Stimulated activated CD4-positive, alpha-beta T cell treated with anti-CD3 and anti-CD28 coated beads, Interleukin-2, amount 100 ng/mL, for 4 hours (primary cell): ENCODE results near the gene TMEM260.
"Not testable (repeated sequence)": the region's sequence is repeated elsewhere in the genome, so short reads cannot be mapped to it uniquely, and the experiment has no call there.

Experiments used
- DNase-seq: peaks from one replicate; pipeline ENCODE4 v3.0.0-alpha.2; 2020; ENCODE audit warnings: low read depth

The TMEM260 gene

DNA sequence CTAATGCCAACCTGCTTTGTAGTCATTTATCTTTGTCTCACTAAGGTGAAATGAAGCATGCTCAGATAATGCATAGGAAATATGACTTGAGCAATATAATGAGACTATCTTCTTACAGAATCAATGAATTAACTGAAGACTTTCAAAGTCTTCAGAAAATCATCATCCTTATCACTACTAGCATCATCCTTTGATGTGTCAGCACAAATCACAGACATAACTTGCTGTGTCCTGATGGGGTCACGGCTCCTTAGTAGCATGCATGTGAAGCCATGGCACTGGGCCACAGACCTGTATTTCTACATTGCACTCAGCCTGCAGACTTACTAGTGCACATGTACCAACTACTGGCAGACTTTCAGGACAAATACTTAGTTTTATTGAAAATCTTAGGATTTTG, 18.9 kb downstream of the TMEM260 start:
- no peak for DNase-seq

DNA sequence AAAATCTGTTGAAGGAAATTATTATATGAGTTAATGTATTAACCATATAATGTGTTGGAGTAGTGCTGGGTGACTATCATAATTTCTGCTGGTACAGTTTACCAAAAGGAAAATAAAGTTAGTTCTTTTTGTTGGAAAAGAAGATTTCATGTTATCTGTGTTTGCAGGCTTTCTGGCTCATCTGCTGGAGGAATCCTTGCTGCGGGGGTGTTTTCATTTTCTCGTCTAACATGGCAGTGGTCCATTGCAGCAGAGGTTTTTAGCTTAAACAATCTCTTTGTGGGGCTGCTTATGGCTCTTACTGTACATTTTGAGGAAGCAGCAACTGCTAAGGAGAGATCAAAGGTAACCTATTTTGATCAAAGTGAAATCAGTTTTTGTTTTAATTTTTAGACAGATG, 24.1 kb downstream of the TMEM260 start:
- DNase-seq: no peak

DNA sequence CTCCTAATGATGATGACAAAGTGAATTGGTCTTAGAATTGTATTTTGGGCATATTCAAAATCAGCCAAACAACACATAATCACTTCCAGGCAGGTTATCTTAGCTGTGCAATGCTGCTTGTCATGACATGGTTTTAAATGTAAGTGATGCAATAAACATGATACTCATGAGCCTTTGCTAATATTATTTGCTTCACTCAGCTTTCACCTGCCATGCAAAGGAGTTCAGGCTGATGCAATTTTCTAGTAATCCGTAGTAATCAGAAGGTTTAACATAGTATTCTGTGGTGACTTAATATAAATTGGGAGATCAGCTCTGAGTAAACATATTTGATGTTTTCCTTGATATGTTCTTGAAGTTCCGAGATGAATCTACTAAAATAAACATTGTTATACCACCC, 29.1 kb downstream of the TMEM260 start:
- DNase-seq: no peak

DNA sequence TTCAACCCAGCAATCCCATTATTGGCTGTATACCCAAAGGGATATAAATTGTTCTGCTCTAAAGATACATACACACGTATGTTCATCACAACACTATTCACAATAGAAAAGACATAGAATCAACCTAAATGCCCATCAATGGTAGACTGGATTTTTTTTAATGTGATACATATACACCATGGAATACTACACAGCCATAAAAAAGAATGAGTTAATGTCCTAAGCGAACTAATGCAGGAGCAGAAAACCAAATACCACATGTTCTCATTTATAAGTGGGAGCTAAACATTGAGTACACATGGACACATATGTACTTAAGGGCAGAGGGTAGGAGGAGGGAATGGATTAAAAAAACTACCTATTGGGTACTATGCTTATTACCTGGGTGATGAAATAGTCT, 32.1 kb downstream of the TMEM260 start:
- DNase-seq: not testable (repeated sequence)

DNA sequence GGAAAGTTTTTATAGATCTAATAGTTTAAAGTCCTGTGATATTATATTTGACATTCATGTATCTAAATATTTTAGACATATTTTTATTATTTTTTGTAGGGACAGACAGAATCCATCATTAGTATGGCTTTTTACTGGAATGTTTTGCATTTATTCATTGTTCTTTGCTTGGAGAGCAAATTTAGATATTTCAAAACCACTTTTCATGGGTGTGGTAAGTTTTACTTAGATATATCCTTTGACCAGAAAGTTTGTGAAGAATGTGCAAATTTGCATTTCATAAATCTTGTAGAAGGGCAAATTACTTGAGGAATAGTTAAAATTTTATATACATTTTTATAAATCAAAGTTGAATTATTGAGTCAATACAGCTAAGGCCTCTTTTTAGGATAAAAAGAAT, 37.5 kb downstream of the TMEM260 start:
- DNase-seq: no peak

DNA sequence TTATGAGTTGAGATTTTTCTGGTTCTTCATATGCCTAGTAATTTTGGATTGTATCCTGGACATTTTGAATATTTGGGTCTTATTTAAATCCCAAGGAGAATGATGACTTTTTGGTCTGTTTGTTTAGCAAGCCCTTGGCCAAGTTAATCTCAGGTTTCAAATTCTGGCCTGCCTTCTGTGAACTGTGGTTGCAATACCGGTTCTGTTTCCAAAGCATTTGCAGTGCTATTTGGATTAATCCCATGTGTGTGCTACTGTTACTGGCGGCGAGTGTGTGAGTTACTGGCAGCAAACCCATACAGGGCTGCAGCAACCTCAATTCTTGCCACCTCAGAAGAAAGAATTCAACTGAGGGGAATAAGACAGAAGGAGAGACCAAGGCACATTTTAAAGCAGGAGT, 51.1 kb downstream of the TMEM260 start:
- no peak for DNase-seq

DNA sequence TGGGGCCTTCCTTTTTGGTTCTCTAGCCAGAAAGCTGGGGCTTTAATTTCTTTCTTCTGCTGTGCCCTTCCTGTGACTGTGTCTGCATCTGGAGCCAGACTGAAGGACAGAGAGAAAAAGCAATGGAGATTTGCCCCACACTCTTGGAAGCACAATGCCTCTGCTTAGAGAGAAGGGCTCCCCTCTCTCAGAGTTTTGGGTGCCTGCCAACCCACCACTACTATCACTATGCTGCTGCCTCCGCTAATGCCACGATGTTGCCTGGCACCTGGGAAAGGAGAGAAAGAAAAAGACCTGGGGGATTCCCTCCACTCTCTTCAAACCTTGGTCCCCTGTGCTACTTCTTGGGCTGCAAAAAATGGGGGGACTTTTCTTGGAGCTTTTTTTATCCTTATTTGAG, 52.6 kb downstream of the TMEM260 start:
- DNase-seq: no peak

DNA sequence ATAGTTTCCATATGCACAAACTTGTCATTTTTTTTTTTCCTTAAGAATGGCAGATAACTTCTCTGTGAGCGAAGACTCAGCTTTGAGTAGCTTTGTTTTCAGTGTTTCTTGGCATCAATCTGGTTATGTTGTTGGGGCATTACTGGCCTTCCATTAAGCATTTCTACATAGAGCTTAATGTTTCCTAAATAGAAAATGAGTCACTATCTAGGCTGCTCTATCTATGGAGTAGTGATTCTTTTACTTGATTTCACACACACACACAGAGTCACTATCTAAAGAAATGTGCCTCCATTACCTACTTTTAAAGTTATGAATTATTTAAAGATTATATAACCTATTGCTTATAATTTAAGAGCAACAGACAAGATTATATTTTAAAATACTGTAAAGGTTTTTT, 53.9 kb downstream of the TMEM260 start:
- DNase-seq: no peak

DNA sequence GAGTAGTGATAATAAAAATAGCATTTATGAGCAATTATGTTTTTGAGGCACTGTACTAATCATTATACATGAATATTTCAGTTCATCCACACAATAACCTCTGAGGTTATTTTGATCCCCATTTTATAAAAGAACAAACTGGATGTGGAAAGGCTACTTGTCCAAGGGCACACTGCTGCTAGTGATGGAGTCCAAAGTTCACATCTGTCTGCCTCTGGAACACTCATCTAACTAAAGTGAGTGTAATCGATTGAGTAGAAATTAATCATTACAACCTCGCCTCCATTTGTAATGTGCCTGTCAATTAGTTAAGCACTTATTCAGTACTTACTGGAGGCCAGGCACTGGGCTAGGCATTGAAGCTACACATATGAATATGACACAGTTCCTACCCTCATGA, 55.4 kb downstream of the TMEM260 start:
- no peak for DNase-seq

DNA sequence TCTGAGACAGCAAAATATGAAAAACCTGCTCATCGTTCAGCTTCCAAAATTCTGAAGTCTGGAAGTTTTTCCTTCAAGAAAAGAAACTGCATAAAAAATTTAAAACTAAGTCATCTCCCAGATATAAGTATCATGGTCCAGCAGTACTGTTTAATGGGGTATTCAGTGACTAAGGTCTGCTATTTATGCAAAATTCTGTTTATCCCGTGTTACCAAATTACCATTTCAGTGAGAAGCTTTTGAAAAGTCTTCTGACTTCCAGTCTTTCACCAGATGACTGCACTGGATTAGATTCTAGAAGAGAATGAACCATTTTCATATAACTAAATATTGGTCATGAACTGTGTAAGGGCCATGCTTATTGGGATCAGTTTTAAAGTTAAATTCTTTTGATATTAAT, 67.9 kb downstream of the TMEM260 start:
- DNase-seq: no peak

DNA sequence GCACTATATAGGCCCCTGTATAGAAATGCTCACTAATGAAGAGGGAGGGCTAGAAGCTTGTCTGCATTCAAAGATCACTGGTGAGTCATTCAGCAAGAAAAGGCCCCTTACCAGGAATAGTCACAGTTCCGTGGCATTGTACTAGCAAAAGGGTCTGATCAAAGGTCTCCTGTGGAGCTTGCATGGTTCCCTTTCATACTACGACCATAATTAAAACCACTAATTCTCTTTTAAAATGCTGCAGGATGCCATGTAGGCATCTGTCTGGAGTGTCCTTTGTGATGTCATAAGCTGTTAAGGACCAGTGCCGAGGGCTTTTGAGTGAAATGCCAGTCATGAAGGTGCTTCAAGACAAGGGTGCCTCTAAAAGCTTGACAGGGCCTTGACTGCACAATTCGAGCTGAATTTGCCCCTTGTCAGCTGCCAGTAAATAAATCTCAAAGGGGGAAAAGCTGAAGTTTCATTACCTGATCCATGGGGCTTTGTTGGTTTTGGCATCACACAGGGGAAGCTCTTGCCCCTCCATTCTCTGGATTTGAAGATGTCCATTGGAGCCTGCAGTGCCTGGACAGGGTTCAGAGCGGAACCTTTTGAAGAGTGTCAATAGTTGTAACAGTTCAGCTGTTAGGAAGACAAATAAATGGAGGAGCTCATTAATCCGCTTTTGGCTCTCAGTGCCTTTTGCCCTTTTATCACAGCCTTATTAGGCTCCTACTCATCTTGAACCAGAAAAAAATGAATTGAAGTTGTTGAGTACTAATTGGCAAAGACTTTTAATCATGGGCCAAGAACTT, 69.1 kb downstream of the TMEM260 start:
- no peak for DNase-seq

DNA sequence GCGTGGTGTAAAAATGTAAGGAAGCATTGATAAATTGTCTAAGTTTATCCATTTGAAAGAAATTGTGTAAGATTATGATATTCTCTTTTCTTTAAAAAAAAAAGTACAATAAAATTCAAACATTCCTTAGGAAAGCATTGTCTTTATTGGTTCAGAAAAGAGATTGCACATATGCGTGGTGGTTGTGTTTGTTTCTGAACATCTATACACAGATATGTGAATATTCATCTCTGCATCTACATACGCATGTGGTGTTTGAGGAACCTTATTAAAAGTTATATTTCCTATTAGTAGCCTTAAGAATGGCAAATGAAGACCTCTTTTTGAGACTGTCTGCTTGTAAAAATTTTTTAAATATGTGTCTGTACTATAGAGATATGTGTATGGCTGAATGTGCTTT, 69.8 kb downstream of the TMEM260 start:
- no peak for DNase-seq

DNA sequence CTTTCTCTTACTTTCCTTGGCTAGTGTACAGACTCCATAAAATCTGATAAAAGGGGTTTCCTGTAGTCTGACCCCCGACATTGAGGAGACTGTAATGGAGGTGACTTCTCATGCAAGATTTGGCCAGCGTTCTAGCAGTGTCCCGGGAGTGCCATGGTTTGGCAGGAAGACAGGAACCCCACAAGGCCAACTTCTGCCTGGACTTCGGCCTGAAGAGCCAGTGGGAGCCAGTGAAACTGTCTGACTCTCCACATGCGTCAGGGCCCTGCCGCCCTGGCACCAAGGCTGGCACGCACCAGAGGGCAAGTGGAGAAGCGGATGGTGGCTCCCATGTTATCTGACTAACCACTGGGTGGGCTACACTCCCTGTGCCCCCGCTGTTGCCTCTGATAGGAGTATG, 70.5 kb downstream of the TMEM260 start:
- DNase-seq: no peak

DNA sequence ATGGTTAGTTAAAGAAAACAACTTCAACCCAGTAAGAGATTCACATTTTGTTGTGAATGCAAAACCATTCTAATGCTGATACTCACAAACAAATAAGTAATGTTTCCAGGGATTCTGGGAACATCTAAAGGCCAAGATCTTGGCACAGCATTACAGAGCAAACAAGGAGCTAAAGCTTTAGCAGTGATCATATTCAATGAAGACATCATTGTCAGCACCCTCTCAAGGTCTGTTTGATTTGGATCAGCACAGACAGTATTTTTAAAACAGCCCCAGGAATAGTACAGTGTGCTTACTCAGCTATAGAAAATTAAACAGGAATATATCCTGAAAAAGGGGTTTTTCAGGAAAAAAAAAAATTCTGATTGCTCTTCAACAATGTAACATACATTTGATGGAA, 71.4 kb downstream of the TMEM260 start:
- DNase-seq: no peak

DNA sequence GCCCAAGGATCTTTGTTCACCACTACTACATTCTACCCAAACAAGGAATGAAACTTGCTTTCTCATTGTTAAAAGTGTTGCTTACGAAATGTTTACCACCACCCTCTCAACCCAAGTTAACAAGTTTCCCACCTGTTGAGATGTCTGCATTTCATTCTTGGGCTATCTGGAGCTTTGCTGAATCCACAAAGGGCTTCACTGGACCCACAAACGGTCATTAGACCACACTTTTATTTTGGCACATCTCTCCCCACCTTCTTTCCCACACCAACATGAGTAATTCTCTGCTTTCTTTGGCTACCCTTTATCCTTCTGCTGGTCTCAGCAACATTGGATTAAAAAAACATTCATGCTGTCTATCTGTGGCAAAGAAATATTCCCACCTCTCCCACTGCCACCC, 78.0 kb downstream of the TMEM260 start:
- DNase-seq: no peak

DNA sequence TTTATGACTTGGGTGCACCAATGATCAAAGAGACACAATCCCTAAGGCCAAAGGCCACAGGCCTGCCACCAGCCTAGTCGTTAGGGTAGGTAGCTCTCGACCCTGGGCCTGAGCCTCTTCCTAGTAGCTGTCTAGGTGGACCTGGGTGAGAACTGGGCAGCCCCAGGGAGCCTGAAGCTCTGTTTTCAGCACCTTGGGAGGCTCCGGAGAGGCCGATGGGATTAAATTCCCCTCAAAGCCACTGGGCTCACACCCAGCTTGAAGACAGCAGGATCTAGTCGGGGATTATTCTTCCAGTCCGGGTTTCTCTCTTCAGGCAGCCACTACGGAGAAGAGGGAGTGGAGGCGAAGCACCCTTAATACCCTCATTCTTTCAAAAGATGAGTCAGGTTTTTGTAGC, 79.8 kb downstream of the TMEM260 start:
- DNase-seq: no peak

DNA sequence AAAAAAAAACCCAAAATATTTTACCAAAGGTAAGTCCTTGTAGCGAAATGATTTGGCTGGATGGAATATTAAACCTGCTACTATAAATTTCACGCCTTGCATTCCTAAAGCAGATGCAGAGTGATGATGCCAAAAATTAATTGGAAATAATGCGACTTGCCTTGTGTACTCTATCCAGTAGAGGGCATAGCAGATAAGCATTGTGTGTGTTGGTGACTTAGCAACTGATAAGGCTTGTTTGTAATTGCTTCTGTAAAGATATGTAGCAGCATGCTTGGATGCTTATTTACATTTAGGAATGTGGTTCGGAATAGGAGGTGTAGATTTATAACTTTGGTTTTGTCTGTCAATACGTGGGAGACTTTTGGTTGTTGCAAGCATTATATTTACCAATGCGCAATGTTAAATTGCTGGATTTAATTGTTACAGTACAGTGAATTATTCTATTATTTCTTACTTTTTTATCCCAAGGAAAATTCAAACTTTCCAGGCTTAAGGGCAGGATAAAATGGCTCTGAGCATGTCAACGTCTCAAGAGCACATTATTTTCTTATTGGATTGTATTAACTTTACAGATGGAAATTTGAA, 80.5 kb downstream of the TMEM260 start:
- DNase-seq: no peak

DNA sequence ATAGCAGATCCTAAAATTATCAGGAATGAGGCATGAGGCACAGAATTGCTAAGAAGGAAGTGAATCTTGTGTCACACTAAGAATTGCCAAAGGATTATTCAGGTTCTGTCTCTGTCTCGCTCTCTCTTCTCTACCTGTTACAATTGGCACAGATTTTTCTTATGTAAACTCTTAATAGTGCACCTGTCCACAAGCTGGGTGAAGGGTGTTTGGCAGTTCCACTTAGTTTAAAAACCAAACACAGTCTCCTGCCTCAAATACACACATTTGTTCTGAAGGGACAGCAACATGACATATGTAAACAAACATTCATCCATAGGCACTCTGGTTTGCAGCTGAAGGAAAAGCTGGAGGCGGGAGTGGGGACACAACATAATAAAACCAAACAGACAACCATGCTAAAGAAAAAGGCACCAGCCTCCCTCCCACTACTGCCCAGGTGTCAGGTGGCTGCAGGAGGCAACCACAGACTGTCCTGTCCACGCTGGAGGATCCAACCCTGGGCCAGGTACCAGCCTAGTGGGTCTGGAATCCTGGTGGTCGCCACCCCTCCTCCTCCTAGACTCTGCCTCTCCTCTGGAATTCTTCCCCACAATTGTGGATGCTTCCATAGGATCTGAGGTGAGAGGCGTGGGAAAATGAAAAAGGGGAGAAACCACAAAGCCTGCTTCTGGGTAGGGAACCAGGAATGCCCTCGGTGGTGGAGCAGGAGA, 81.2 kb downstream of the TMEM260 start:
- DNase-seq: no peak

DNA sequence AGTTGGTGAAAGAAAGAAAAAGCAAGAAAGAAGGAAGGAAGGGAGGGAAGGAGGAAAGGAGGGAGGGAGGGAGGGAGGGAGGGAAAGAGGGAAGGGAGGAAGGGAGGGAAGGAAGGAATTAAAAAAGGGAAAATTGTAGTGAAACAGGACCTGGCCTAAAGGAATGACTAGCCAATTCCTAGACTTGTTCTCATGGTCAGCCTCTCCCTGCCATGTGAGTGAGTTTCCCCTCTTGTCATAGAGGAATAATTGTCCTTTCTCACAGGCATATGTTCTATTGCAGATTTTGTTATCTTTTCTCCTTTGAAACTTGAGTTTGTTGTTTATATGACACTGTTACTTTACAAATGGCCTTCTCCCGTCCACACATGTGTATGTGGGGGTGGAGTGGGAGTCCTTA, 81.9 kb downstream of the TMEM260 start:
- DNase-seq: no peak

DNA sequence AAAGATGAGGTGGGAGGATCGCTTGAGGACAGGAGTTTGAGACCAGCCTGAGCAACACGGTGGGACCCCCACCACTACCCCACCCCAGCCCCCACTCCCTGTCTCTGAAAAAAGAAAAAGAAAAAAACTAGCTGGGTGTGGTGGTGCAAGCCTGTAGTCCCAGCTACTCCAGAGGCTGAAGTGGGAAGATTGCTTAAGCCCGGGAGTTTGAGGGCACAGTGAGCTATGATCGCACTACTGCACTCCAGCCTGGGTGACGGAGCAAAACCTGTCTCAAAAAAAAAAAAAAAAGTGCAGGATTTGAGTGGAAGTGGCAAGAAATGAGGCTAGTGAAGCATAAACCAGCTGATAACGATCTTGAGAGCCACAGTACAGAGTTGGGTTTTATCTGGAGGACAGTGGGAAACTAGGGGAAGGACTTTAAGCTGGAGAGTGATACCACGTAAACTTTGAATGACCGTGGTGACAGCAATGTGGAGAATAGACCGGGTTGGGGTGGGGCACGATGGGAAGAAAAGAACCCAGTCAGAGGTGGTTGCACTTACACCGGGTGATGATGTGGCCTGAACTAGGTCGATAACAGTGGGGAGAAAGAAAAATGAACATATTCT, 85.3 kb downstream of the TMEM260 start:
- DNase-seq: no peak

DNA sequence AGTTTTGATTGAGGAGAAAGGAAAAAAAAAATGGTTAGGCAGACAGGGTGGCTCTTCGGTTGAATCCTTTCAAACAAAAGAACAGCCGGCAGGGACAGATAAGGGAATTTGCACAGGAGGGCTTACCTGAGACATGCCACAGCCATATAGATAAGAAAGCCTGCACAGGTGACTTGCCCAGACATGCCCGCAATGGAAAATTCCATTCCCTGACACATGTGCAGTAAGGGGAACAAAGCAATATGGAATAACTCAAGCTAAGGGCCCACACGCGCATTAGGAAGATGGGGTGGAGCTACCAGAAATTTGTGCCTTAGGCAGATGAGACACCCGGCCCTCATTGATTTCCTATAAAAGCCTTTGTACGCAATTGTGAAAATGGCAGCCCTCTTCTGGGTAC, 86.7 kb downstream of the TMEM260 start:
- no peak for DNase-seq

DNA sequence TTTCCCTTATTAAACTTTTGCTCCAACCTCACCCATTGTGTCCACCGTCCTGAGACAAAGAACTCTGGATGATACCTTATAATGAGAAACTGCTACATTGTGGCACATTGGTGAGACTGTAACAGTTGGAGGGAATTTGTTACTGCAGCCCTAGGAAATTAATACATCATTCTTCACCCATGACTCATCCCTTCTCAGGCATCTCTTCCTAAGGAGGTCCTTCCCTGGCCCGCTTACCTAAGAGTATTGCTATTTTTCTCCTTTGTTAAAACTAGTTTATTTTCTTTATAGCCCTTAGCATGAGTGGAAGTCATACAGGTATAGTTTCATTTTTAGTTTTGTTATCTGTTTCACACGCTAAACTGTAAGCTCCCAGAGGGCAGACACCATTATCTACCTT, 87.1 kb downstream of the TMEM260 start:
- DNase-seq: no peak

DNA sequence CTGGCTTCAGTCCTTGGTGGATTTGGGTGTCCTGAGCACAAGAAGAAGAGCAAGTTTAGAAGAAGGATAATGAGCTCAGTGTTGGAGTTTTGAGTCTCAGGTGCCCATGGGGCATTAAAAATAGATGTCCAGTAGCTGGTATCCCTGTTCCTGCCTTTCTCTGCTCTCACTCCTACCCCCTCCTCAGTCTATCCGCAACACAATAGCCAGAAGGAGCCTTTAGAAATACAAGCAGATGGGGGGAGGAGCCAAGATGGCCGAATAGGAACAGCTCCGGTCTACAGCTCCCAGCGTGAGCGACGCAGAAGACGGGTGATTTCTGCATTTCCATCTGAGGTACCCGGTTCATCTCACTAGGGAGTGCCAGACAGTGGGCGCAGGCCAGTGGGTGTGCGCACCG, 87.7 kb downstream of the TMEM260 start:
- DNase-seq: not testable (repeated sequence)
